Measurements from ENCODE around the gene PRR23E.

DNA sequence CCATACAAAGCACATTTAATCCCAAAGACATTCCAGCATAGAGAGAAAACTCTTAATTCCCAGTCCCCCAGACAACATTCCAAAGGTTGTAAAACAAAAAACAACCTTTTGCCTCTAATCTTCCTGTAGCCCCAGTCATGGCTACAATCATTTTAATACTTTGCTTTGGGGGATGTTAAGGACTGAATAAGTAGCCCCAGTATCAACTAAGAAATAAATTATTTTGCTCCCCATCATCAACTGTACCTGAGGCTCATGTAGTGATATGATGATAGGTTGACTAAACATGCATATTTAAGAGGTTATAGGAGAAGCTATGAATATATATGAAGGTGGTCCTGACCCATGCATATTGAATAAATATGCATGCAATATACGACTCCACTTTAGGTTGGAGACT, 54.4 kb downstream of the PRR23E start:
- TF ChIP-seq, protein P1, sequence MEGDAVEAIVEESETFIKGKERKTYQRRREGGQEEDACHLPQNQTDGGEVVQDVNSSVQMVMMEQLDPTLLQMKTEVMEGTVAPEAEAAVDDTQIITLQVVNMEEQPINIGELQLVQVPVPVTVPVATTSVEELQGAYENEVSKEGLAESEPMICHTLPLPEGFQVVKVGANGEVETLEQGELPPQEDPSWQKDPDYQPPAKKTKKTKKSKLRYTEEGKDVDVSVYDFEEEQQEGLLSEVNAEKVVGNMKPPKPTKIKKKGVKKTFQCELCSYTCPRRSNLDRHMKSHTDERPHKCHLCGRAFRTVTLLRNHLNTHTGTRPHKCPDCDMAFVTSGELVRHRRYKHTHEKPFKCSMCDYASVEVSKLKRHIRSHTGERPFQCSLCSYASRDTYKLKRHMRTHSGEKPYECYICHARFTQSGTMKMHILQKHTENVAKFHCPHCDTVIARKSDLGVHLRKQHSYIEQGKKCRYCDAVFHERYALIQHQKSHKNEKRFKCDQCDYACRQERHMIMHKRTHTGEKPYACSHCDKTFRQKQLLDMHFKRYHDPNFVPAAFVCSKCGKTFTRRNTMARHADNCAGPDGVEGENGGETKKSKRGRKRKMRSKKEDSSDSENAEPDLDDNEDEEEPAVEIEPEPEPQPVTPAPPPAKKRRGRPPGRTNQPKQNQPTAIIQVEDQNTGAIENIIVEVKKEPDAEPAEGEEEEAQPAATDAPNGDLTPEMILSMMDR (conservative IDR thresholded peaks at IDR 0.05): no peak
- TF ChIP-seq EZH2 (IDR thresholded peaks at IDR 0.05; ENCODE audit: low read depth): no peak
